K562 (cell line): ENCODE measurements around the gene NGRN. TPM values are rescaled to one million over a fixed set of nuclear protein-coding genes. Genes with fewer than 3 reads are reported as not detected.

Source experiments
- C11orf30 ChIP-seq: fragments of 450-650 bp; IDR thresholded peaks from 2 replicates; pipeline ENCODE4 v1.6.1; 2016; ENCODE audit warnings: low read depth, mild to moderate bottlenecking
- CBFA2T2 ChIP-seq: fragments of 450-650 bp; conservative IDR thresholded peaks from 2 replicates; pipeline ENCODE4 v1.6.1; 2017; ENCODE audit warnings: mild to moderate bottlenecking
- CBFB ChIP-seq: sonication (generic); formaldehyde crosslinking; IDR thresholded peaks from 2 replicates; pipeline ENCODE4 v1.4.0; 2020; ENCODE audit warnings: mild to moderate bottlenecking, missing genetic modification reagents
- CBX1 ChIP-seq: sonication (generic); IDR thresholded peaks from 2 replicates; pipeline ENCODE4 v1.6.1; 2016; ENCODE audit warnings: antibody characterized with exemption, low read depth, mild to moderate bottlenecking
- FOXP1 ChIP-seq: sonication (generic); formaldehyde crosslinking; IDR thresholded peaks from 2 replicates; pipeline ENCODE4 v1.8.0; 2022; ENCODE audit warnings: mild to moderate bottlenecking, missing genetic modification reagents
- GATAD2B ChIP-seq: fragments of 450-650 bp; IDR thresholded peaks from 2 replicates; pipeline ENCODE4 v1.6.1; 2017; ENCODE audit warnings: mild to moderate bottlenecking, borderline replicate concordance
- GTF2F1 ChIP-seq: IDR thresholded peaks from 2 replicates; pipeline ENCODE4 v1.6.1; 2011; ENCODE audit warnings: low read depth, low read length, improper control_type of control experiment
- HDAC6 ChIP-seq: IDR thresholded peaks from 2 replicates; pipeline ENCODE4 v1.6.1; 2012; ENCODE audit warnings: low read depth, mild to moderate bottlenecking, control low read depth, inconsistent platforms, low read length, moderate library complexity
- HMG20A ChIP-seq: fragments of 450-650 bp; formaldehyde crosslinking; conservative IDR thresholded peaks from 2 replicates; pipeline ENCODE4 v1.4.0; 2020; ENCODE audit warnings: mild to moderate bottlenecking, mixed read lengths
- KAT7 ChIP-seq: sonication (generic); formaldehyde crosslinking; IDR thresholded peaks from 2 replicates; pipeline ENCODE4 v1.8.0; 2022; ENCODE audit warnings: missing genetic modification reagents, mild to moderate bottlenecking, borderline replicate concordance
- RBM25 ChIP-seq: fragments of 200-400 bp; formaldehyde crosslinking; IDR thresholded peaks from 2 replicates; pipeline ENCODE4 v1.6.1; 2018; ENCODE audit warnings: low read length, low read depth, moderate library complexity; ENCODE audit not compliant: severe bottlenecking
- SAP30 ChIP-seq: fragments of 200-600 bp; sonication (generic); IDR thresholded peaks from 2 replicates; pipeline ENCODE4 v1.6.1; 2012; ENCODE audit warnings: borderline replicate concordance, low read depth, mild to moderate bottlenecking, moderate library complexity, low read length, control low read depth, inconsistent platforms; ENCODE audit not compliant: insufficient read depth, poor library complexity, severe bottlenecking
- STAT5B ChIP-seq: fragments of 250-450 bp; sonication (Bioruptor Pico); IDR thresholded peaks from 2 replicates; pipeline ENCODE4 v1.8.0; 2021; ENCODE audit warnings: mild to moderate bottlenecking, inconsistent platforms
- SUPT5H ChIP-seq: fragments of 450-650 bp; IDR thresholded peaks from 2 replicates; pipeline ENCODE4 v1.6.1; 2016
- TBL1XR1 ChIP-seq, 2 experiments: IDR thresholded peaks; 2 replicates each; pipeline ENCODE4 v1.6.1; 2012; ENCODE audit warnings: improper control_type of control experiment in 2 of 2, low read length in 2 of 2, mild to moderate bottlenecking in 1 of 2
- ZNF324 ChIP-seq: fragments of 250-450 bp; sonication (Bioruptor Pico); IDR thresholded peaks from 2 replicates; pipeline ENCODE4 v1.4.0; 2020; ENCODE audit warnings: mild to moderate bottlenecking
- ZNF644 ChIP-seq: fragments of 200-800 bp; sonication (Bioruptor generic); IDR thresholded peaks from 2 replicates; pipeline ENCODE4 v1.6.1; 2016; ENCODE audit warnings: low read depth, missing genetic modification characterization, missing compliant biosample characterization
- ZNF717 ChIP-seq: fragments of 250-450 bp; sonication (Bioruptor Pico); IDR thresholded peaks from 2 replicates; pipeline ENCODE4 v1.5.0; 2021
- ZNF830 ChIP-seq: fragments of 250-450 bp; sonication (Bioruptor Pico); IDR thresholded peaks from 2 replicates; pipeline ENCODE4 v1.5.0; 2021; ENCODE audit warnings: mild to moderate bottlenecking
- polyA plus RNA-seq, 8 experiments: library from polyadenylated mRNA; depleted of rRNA in 4 of 8; stranded (reverse) in 5 of 8; unstranded in 3 of 8; fragments of >200 nt; fragmentation: Nextera tagmentation in 2 of 8; fragmentation: Illumina TruSeq in 1 of 8; extraction: Ambion mirVana in 2 of 8; extraction: Trizol in 1 of 8; gene quantifications; 2 replicates each; pipeline versions ENCODE4 v1.2.1 to v1.2.3, GENCODE V29; 2011 to 2014; ENCODE audit warnings: inconsistent platforms in 1 of 8, missing spikeins in 1 of 8
- total RNA-seq, 7 experiments: library from RNA; depleted of rRNA in 6 of 7; stranded (reverse); fragments of >200 nt in 6 of 7; fragmentation: Illumina TruSeq in 2 of 7; extraction: Trizol in 2 of 7; gene quantifications; 2 replicates each; pipeline versions ENCODE4 v1.2.1 to v1.2.3, GENCODE V29; 2011 to 2021; ENCODE audit warnings: low replicate concordance in 1 of 7
- TF ChIP-seq, protein P1 (sequence below), 2 experiments: IDR thresholded peaks; 2 replicates each; pipeline ENCODE4 v1.6.1; 2012; ENCODE audit warnings: improper control_type of control experiment in 2 of 2, low read depth in 2 of 2, low read length in 2 of 2, borderline replicate concordance in 1 of 2
- TF ChIP-seq, protein P2 (sequence below): sonication (generic); formaldehyde crosslinking; IDR thresholded peaks from 2 replicates; pipeline ENCODE4 v1.8.1; 2022; ENCODE audit warnings: missing genetic modification reagents
- TF ChIP-seq, protein P3 (sequence below): sonication (generic); formaldehyde crosslinking; IDR thresholded peaks from 2 replicates; pipeline ENCODE4 v1.8.0; 2022; ENCODE audit warnings: missing genetic modification reagents, mild to moderate bottlenecking, moderate library complexity, borderline replicate concordance
- TF ChIP-seq, protein P4 (sequence below): sonication (generic); formaldehyde crosslinking; IDR thresholded peaks from 2 replicates; pipeline ENCODE4 v1.5.0; 2020; ENCODE audit warnings: missing genetic modification reagents

The NGRN gene
- total and polyA plus RNA-seq, 9 of the 15 experiments (the other 6 are each of a cell fraction or from before 2014, with no cell fraction given) = 14.0 to 73.4 (median 60.0) TPM

DNA sequence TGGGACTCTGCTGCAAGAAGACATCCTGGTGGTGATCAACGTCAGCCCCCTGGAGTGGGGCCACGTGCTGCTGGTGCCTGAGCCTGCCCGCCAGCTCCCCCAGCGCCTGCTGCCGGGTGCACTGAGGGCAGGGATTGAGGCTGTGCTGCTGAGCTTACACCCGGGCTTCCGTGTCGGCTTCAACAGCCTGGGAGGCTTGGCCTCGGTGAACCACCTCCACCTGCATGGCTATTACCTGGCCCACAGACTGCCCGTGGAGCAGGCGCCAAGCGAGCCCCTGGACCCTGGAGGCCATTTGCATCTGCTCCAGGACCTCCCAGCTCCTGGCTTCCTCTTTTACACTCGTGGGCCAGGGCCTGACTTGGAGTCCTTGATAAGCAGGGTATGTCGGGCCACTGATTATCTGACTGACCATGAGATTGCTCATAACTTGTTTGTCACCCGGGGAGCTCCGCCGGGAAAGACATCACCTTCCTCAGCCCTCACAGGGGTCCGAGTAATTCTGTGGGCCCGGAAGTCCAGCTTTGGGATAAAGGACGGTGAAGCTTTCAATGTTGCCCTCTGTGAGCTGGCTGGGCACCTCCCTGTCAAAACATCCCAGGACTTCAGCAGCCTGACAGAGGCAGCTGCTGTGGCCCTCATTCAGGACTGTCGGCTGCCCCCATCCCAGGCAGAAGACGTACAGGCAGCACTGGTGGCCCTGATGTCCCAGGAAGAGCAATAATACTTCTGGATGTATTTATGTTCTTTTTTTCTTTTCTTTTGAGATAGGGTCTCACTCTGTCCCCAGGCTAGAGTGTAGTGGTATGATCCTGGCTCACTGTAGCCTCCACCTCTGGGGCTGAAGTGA, 23.9 kb upstream of the NGRN start (continued):
- TF ChIP-seq, protein P1, sequence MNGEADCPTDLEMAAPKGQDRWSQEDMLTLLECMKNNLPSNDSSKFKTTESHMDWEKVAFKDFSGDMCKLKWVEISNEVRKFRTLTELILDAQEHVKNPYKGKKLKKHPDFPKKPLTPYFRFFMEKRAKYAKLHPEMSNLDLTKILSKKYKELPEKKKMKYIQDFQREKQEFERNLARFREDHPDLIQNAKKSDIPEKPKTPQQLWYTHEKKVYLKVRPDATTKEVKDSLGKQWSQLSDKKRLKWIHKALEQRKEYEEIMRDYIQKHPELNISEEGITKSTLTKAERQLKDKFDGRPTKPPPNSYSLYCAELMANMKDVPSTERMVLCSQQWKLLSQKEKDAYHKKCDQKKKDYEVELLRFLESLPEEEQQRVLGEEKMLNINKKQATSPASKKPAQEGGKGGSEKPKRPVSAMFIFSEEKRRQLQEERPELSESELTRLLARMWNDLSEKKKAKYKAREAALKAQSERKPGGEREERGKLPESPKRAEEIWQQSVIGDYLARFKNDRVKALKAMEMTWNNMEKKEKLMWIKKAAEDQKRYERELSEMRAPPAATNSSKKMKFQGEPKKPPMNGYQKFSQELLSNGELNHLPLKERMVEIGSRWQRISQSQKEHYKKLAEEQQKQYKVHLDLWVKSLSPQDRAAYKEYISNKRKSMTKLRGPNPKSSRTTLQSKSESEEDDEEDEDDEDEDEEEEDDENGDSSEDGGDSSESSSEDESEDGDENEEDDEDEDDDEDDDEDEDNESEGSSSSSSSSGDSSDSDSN (IDR thresholded peaks at IDR 0.05; ENCODE audit: borderline replicate concordance in 1 of 2, low read depth in 2 of 2, low read length in 2 of 2) = 0 out of 4 replicates have a peak, but pooled peaks of 1 of the 2 experiments have one; percentile 42
- TF ChIP-seq STAT5B (CRISPR knock-in tag) (no peak), KAT7 (CRISPR knock-in tag) (0 out of 2 replicates have a peak, but pooled peaks have one; percentile 38), ZNF830 (CRISPR knock-in tag) (no peak), GTF2F1 (no peak), RBM25 (no peak), CBFA2T2 (peak; percentile 27; the same call in 1 of the 2 replicates), FOXP1 (0 out of 2 replicates have a peak, but pooled peaks have one; percentile 10), CBFB (CRISPR knock-in tag) (no peak), SUPT5H (no peak), ZNF644 (tag) (no peak), ZNF324 (CRISPR knock-in tag) (no peak), CBX1 (no peak), ZNF717 (no peak), SAP30 (no peak), TBL1XR1 (IDR thresholded peaks at IDR 0.05; ENCODE audit: low read length in 2 of 2) (peak in 1 of 2 experiments; percentile 59; a peak in 1 of 4 replicates), HDAC6 (no peak), C11orf30 (no peak), GATAD2B (peak; percentile 40; the same call in 1 of the 2 replicates), HMG20A (CRISPR knock-in tag) (no peak)
- TF ChIP-seq, protein P2, sequence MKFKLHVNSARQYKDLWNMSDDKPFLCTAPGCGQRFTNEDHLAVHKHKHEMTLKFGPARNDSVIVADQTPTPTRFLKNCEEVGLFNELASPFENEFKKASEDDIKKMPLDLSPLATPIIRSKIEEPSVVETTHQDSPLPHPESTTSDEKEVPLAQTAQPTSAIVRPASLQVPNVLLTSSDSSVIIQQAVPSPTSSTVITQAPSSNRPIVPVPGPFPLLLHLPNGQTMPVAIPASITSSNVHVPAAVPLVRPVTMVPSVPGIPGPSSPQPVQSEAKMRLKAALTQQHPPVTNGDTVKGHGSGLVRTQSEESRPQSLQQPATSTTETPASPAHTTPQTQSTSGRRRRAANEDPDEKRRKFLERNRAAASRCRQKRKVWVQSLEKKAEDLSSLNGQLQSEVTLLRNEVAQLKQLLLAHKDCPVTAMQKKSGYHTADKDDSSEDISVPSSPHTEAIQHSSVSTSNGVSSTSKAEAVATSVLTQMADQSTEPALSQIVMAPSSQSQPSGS (CRISPR knock-in tag) = no peak
- TF ChIP-seq, protein P3, sequence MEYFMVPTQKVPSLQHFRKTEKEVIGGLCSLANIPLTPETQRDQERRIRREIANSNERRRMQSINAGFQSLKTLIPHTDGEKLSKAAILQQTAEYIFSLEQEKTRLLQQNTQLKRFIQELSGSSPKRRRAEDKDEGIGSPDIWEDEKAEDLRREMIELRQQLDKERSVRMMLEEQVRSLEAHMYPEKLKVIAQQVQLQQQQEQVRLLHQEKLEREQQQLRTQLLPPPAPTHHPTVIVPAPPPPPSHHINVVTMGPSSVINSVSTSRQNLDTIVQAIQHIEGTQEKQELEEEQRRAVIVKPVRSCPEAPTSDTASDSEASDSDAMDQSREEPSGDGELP = peak; percentile 36; the same call in 1 of the 2 replicates
- TF ChIP-seq, protein P4, sequence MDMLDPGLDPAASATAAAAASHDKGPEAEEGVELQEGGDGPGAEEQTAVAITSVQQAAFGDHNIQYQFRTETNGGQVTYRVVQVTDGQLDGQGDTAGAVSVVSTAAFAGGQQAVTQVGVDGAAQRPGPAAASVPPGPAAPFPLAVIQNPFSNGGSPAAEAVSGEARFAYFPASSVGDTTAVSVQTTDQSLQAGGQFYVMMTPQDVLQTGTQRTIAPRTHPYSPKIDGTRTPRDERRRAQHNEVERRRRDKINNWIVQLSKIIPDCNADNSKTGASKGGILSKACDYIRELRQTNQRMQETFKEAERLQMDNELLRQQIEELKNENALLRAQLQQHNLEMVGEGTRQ (CRISPR knock-in tag) = peak; percentile 17; the same call in 1 of the 2 replicates
